GM12865 (cell line): Measurements from ENCODE around the gene FGD6.
"Not testable (repeated sequence)": the region's sequence is repeated elsewhere in the genome, so short reads cannot be mapped to it uniquely, and the experiment has no call there.

ENCODE experiments used
- DNase-seq: peaks from one replicate; pipeline ENCODE4 v3.0.0; 2010; ENCODE audit warnings: low read depth
- H3K4me3 ChIP-seq: 2 replicates; pipeline ENCODE4 v1.5.1; 2011; ENCODE audit warnings: mild to moderate bottlenecking, low read depth, low read length, control low read depth
- CTCF ChIP-seq: IDR thresholded peaks from 2 replicates; pipeline ENCODE4 v1.5.1; 2011; ENCODE audit warnings: low read length, control low read depth, low read depth, inconsistent platforms; ENCODE audit not compliant: insufficient read depth; ENCODE audit errors: missing control alignments

The FGD6 gene

GRCh38 chr12:95200128-95200894 lies 17.0 kb downstream of the FGD6 start:
- H3K4me3 ChIP-seq, result peak overlapping the region; percentile 41
- no peak for TF ChIP-seq CTCF
- DNase-seq, result no peak

GRCh38 chr12:95198914-95199313 lies 18.4 kb downstream of the FGD6 start:
- peak; percentile 80 for DNase-seq
- no peak for TF ChIP-seq CTCF
- H3K4me3 ChIP-seq, result peak overlapping the region; percentile 10

GRCh38 chr12:95197636-95198035 lies 19.6 kb downstream of the FGD6 start:
- no peak for DNase-seq
- peak overlapping the region; percentile 10 for H3K4me3 ChIP-seq
- TF ChIP-seq CTCF, result no peak

- not testable (repeated sequence) for H3K4me3 ChIP-seq, DNase-seq
These were observed 20.2 kb downstream of the FGD6 start for GRCh38 chr12:95196875-95197569.

- no peak for TF ChIP-seq CTCF
- no peak for DNase-seq
- H3K4me3 ChIP-seq, result no peak overlapping the region
These were observed 22.1 kb downstream of the FGD6 start for GRCh38 chr12:95195122-95195521.

GRCh38 chr12:95193139-95193538 lies 24.1 kb downstream of the FGD6 start:
- TF ChIP-seq CTCF, result no peak
- DNase-seq, result no peak
- H3K4me3 ChIP-seq, result no peak overlapping the region

GRCh38 chr12:95192271-95192670 lies 25.0 kb downstream of the FGD6 start:
- TF ChIP-seq CTCF, result no peak

More at GRCh38 chr12:95192271-95192670, 25.0 kb downstream of the FGD6 start:
- DNase-seq, result no peak
- H3K4me3 ChIP-seq, result no peak overlapping the region
